Gastrocnemius medialis (tissue), 4 donors: ENCODE results near the gene TMEM238.

ENCODE experiments used
- CTCF ChIP-seq, 5 experiments: fragments of 450-650 bp in 3 of 5; fragments of 200-600 bp in 2 of 5; sonication (generic) in 2 of 5; IDR thresholded peaks in 4 of 5; conservative IDR thresholded peaks in 1 of 5; 1 replicate in 4 of 5; 2 replicates in 1 of 5; pipeline ENCODE4 v1.5.1; 2016 to 2019; ENCODE audit warnings: antibody characterized with exemption in 5 of 5, mild to moderate bottlenecking in 3 of 5, moderate library complexity in 3 of 5
- POLR2A ChIP-seq, 2 donors: fragments of 450-650 bp; IDR thresholded peaks; one replicate each; pipeline ENCODE4 v1.6.1; 2017; ENCODE audit warnings: antibody characterized with exemption in 2 of 2, mild to moderate bottlenecking in 2 of 2, moderate library complexity in 2 of 2

GRCh38 chr19:55398200-55398925 is 14.3 kb upstream of the TMEM238 start:
- no peak for TF ChIP-seq CTCF (IDR thresholded peaks at IDR 0.05 in 4 of 5, conservative IDR thresholded peaks at IDR 0.05 in 1 of 5)
- no peak for TF ChIP-seq POLR2A (IDR thresholded peaks at IDR 0.05)
